IMR-90 (cell line): ENCODE results near the gene HMGCS2.

ENCODE experiments used
- BHLHE40 ChIP-seq: fragments of 150-350 bp; IDR thresholded peaks from 2 replicates; pipeline ENCODE4 v1.6.1; 2016; ENCODE audit warnings: mild to moderate bottlenecking, low read depth, low read length
- CEBPB ChIP-seq: IDR thresholded peaks from 2 replicates; pipeline ENCODE4 v1.6.1; 2012; ENCODE audit warnings: low read depth, low read length, improper control_type of control experiment
- FOS ChIP-seq: fragments of 150-350 bp; IDR thresholded peaks from 2 replicates; pipeline ENCODE4 v1.6.1; 2016; ENCODE audit warnings: low read depth, low read length
- MAFK ChIP-seq: IDR thresholded peaks from 2 replicates; pipeline ENCODE4 v1.6.1; 2012; ENCODE audit warnings: low read depth, low read length, improper control_type of control experiment
- NFE2L2 ChIP-seq: fragments of 150-350 bp; IDR thresholded peaks from 2 replicates; pipeline ENCODE4 v1.6.1; 2016; ENCODE audit warnings: low read depth, mild to moderate bottlenecking, low read length
- POLR2A ChIP-seq: IDR thresholded peaks from 2 replicates; pipeline ENCODE4 v1.6.1; 2012; ENCODE audit warnings: mild to moderate bottlenecking, low read depth, low read length
- RFX5 ChIP-seq: IDR thresholded peaks from 2 replicates; pipeline ENCODE4 v1.8.0; 2012; ENCODE audit warnings: low read depth, mild to moderate bottlenecking, low read length, moderate library complexity
- SMC3 ChIP-seq: fragments of 150-350 bp; IDR thresholded peaks from 2 replicates; pipeline ENCODE4 v1.6.1; 2016; ENCODE audit warnings: low read depth, mild to moderate bottlenecking, antibody characterized with exemption, low read length, moderate library complexity
- USF2 ChIP-seq: fragments of 150-350 bp; IDR thresholded peaks from 2 replicates; pipeline ENCODE4 v1.6.1; 2017; ENCODE audit warnings: mild to moderate bottlenecking, antibody characterized with exemption, low read length, low read depth
- TF ChIP-seq, protein P1 (sequence below): conservative IDR thresholded peaks from 2 replicates; pipeline ENCODE4 v1.5.1; 2012; ENCODE audit warnings: mild to moderate bottlenecking, low read depth, low read length, improper control_type of control experiment

DNA sequence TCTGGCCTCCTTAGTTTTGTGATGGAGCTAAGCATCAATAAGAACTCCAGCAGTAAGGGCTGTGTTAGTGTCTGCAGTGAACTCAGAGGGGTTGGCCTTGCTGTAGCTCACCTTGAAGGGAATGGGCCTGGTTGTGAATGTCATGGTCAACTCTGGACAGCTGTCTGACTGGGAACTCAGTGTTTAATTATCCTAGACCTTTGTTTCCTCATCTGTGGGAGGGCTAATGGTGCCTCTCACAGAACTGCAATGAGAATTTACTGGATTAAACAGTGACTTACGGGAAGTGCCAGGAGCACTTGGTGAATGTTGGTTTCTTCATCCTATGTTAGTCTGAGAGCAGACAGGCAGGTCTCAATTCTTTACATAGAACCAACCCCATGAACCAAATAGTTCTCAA is 23.7 kb downstream of the HMGCS2 start:
- TF ChIP-seq USF2, result no peak
- no peak for TF ChIP-seq MAFK
- no peak for TF ChIP-seq BHLHE40
- TF ChIP-seq POLR2A, result no peak
- TF ChIP-seq, protein P1, sequence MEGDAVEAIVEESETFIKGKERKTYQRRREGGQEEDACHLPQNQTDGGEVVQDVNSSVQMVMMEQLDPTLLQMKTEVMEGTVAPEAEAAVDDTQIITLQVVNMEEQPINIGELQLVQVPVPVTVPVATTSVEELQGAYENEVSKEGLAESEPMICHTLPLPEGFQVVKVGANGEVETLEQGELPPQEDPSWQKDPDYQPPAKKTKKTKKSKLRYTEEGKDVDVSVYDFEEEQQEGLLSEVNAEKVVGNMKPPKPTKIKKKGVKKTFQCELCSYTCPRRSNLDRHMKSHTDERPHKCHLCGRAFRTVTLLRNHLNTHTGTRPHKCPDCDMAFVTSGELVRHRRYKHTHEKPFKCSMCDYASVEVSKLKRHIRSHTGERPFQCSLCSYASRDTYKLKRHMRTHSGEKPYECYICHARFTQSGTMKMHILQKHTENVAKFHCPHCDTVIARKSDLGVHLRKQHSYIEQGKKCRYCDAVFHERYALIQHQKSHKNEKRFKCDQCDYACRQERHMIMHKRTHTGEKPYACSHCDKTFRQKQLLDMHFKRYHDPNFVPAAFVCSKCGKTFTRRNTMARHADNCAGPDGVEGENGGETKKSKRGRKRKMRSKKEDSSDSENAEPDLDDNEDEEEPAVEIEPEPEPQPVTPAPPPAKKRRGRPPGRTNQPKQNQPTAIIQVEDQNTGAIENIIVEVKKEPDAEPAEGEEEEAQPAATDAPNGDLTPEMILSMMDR, result no peak
- TF ChIP-seq RFX5, result no peak
- TF ChIP-seq FOS, result no peak
- TF ChIP-seq CEBPB, result no peak
- no peak for TF ChIP-seq NFE2L2
- no peak for TF ChIP-seq SMC3
